ENCODE measurements around the gene MAPK8IP3.

Gene MAPK8IP3

DNA sequence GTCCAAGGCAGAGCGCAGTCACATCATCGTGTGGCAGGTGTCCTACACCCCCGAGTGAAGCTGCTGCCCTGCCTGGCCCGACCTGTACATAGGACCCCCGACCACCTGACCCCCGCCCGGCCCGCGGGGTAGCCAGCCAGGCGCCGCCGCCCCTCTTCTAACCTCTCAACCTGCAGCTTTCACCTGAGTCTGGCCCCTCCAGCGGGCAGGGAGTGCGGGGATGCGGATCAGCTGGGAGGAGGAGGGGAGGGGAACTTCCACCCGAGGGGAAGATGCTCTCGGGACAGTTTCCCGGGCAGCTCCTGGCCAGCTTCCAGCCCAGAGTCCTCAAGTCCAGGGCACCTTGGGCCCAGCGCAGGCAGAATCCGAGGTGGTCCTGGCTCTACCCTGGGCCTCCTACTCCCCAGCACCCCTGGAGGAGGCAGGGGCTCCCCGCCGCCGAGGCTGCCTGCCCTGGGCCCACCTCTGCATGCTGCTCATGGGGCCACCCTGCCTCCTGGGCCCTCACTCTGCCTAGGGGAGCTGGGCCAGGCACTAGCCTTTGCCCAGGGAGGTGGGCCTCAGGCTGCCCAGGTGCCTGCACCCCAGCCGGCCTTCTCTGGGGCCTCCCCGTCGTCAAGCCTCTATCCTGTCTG is 62.9 kb downstream of the MAPK8IP3 start:
- H3K4me3 ChIP-seq (ENCODE audit: low read length): no peak overlapping the region
- H3K4me2 ChIP-seq (ENCODE audit: low read length): no peak overlapping the region
- no peaks in the 10 kb centered on the region for H3K9me3 ChIP-seq (ENCODE audit: control insufficient read depth, insufficient read depth, low read length)
- H4K20me1 ChIP-seq (ENCODE audit: control insufficient read depth, insufficient read depth, low read depth, low read length): no peaks in the 10 kb centered on the region
- H3K79me2 ChIP-seq (ENCODE audit: control insufficient read depth, low read length): peaks cover 36% of the 10 kb centered on the region
- no peak for TF ChIP-seq EZH2phosphoT487 (IDR thresholded peaks at IDR 0.05; ENCODE audit: borderline replicate concordance, low read length)
- TF ChIP-seq, protein P1, sequence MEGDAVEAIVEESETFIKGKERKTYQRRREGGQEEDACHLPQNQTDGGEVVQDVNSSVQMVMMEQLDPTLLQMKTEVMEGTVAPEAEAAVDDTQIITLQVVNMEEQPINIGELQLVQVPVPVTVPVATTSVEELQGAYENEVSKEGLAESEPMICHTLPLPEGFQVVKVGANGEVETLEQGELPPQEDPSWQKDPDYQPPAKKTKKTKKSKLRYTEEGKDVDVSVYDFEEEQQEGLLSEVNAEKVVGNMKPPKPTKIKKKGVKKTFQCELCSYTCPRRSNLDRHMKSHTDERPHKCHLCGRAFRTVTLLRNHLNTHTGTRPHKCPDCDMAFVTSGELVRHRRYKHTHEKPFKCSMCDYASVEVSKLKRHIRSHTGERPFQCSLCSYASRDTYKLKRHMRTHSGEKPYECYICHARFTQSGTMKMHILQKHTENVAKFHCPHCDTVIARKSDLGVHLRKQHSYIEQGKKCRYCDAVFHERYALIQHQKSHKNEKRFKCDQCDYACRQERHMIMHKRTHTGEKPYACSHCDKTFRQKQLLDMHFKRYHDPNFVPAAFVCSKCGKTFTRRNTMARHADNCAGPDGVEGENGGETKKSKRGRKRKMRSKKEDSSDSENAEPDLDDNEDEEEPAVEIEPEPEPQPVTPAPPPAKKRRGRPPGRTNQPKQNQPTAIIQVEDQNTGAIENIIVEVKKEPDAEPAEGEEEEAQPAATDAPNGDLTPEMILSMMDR (IDR thresholded peaks at IDR 0.05; ENCODE audit: low read depth, low read length, poor library complexity, severe bottlenecking): no peak
- peaks cover 18% of the 10 kb centered on the region for H3F3A ChIP-seq (ENCODE audit: control insufficient read depth, insufficient read depth)
- H3K9me2 ChIP-seq (replicated peaks; ENCODE audit: control insufficient read depth, low read length): no peaks in the 10 kb centered on the region
- H3K36me3 ChIP-seq (ENCODE audit: control insufficient read depth, low read length): peaks cover 85% of the 10 kb centered on the region
- no peaks in the 10 kb centered on the region for H3K27me3 ChIP-seq (ENCODE audit: control insufficient read depth, low read length)
- H3K27ac ChIP-seq (ENCODE audit: low read depth, low read length): no peak overlapping the region
- peaks cover 11% of the 10 kb centered on the region for H3K4me1 ChIP-seq (ENCODE audit: control insufficient read depth, low read length)

DNA sequence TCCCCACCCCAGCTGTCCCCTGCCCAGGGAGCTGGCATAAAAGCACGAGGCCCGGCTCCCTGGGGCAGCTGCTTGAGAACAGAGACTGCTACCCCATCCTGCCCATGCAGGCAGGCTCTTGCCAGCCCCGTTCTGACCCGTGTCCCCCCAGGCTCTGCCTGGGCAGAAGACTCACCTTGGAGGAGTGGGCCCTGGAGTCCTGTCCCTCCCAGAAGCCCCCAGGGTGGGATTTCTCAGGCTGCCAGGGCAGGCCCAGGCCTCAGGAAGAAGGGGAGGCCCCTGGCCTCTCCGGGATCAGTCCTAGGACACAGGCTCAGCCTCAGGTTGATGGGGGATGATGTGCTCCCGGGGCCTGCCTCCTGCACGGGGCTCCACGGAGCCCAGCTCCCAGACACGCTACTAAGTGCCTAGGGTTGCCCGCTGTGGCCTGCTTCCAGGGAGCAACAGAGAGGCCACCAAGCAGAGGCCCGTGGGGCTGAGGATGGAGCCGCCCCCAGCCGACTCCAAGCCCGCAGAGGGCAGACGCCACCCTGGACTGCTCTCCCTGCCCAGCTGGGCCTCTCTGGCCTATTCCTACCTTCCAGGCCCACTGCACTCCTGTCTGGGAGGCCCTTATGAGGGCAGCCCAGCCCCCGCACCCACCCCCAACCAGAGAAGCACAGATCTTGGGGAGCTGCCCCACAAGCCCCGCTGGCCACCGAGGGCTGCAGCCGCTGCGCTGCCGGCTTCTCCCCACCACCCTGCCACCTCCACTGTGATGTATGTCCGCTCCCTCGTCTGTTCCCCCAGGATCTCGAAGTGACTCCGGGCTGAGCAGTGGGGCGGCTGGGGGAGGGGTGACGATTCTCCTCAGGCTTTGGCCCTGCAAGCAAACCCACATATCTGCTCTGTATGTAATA is 63.7 kb downstream of the MAPK8IP3 start:
- TF ChIP-seq, protein P1 (IDR thresholded peaks at IDR 0.05; ENCODE audit: low read depth, low read length, poor library complexity, severe bottlenecking): no peak
- TF ChIP-seq EZH2phosphoT487 (IDR thresholded peaks at IDR 0.05; ENCODE audit: borderline replicate concordance, low read length): no peak
- Histone ChIP-seq H3K27ac (ENCODE audit: low read depth, low read length) (peak overlapping the region; percentile 83; the same call in 1 of the 2 replicates), H3K4me1 (ENCODE audit: control insufficient read depth, low read length) (peaks cover 19% of the 10 kb centered on the region), H3K9me3 (ENCODE audit: control insufficient read depth, insufficient read depth, low read length) (no peaks in the 10 kb centered on the region), H3F3A (ENCODE audit: control insufficient read depth, insufficient read depth) (peaks cover 18% of the 10 kb centered on the region), H3K27me3 (ENCODE audit: control insufficient read depth, low read length) (no peaks in the 10 kb centered on the region), H3K79me2 (ENCODE audit: control insufficient read depth, low read length) (peaks cover 43% of the 10 kb centered on the region), H3K4me3 (ENCODE audit: low read length) (peak overlapping the region; percentile 99), H3K4me2 (ENCODE audit: low read length) (peak overlapping the region; percentile 96), H4K20me1 (ENCODE audit: control insufficient read depth, insufficient read depth, low read depth, low read length) (no peaks in the 10 kb centered on the region), H3K36me3 (ENCODE audit: control insufficient read depth, low read length) (peaks cover 79% of the 10 kb centered on the region), H3K9me2 (replicated peaks; ENCODE audit: control insufficient read depth, low read length) (no peaks in the 10 kb centered on the region)

DNA sequence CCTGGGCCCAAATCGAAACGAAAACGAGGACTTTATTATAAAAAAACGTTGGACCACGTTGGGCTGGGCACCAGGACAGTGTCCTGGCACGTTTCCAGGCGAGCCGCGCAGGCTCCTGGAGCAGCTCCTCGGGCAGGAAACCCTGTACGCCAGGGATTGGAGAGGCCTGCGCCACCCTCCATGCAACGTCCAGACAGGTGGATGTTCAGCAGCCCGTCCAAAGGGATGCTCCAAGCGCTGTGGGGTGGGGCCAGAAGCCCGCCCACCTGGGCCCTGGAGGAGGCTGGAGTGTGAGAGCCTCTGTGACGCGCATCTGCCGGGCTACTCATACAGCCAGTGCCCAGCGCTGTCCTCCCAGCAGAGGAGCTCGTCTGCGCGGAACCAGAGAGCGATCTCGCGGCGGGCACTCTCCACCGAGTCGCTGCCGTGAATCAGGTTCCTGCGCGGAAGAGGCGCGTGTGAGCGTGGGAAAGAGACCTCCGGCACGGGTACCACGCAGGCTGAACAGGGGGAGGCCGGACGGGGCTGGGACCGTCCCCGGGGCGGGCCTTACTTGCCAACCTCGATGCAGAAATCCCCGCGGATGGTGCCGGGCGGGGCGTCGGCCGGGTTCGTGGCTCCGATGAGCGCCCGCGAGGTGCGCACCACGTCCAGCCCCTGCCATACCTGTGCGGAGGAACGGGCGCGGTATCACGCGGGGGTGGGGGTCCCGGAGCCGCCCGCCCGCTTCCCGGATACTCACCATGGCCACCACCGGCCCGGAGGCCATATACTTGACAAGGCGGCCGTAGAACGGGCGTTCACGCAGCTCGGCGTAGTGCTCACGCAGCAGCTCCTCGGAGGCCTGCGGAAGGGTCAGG is 64.6 kb downstream of the MAPK8IP3 start:
- no peak for TF ChIP-seq EZH2phosphoT487 (IDR thresholded peaks at IDR 0.05; ENCODE audit: borderline replicate concordance, low read length)
- TF ChIP-seq, protein P1 (IDR thresholded peaks at IDR 0.05; ENCODE audit: low read depth, low read length, poor library complexity, severe bottlenecking): no peak
- Histone ChIP-seq H4K20me1 (ENCODE audit: control insufficient read depth, insufficient read depth, low read depth, low read length) (no peaks in the 10 kb centered on the region), H3K27ac (ENCODE audit: low read depth, low read length) (peak overlapping the region; percentile 83), H3K79me2 (ENCODE audit: control insufficient read depth, low read length) (peaks cover 52% of the 10 kb centered on the region), H3K9me2 (replicated peaks; ENCODE audit: control insufficient read depth, low read length) (no peaks in the 10 kb centered on the region), H3K27me3 (ENCODE audit: control insufficient read depth, low read length) (no peaks in the 10 kb centered on the region), H3K36me3 (ENCODE audit: control insufficient read depth, low read length) (peaks cover 79% of the 10 kb centered on the region), H3F3A (ENCODE audit: control insufficient read depth, insufficient read depth) (peaks cover 18% of the 10 kb centered on the region), H3K9me3 (ENCODE audit: control insufficient read depth, insufficient read depth, low read length) (no peaks in the 10 kb centered on the region), H3K4me2 (ENCODE audit: low read length) (peak overlapping the region; percentile 96), H3K4me1 (ENCODE audit: control insufficient read depth, low read length) (peaks cover 23% of the 10 kb centered on the region), H3K4me3 (ENCODE audit: low read length) (peak overlapping the region; percentile 99)

Measured in DOHH2 (cell line).